ENCODE results near the gene TOE1.

Gene TOE1

GRCh38 chr1:45329445-45329844, 10.5 kb upstream of the TOE1 start:
- ChIA-PET CTCF (interaction anchor here (1.2 to 5.4 kb wide), 3 partner anchors 10 to 173 kb away, joined by 3 to 32 read pairs (median 19); partner anchors contain the start of genes MUTYH and TOE1), POLR2A (interaction anchor here (0.6 to 2.1 kb wide), 2 partner anchors 11 to 62 kb away, joined by 4 to 11 read pairs; partner anchors contain the start of genes MUTYH and TOE1)
- peak; percentile 19 for DNase-seq (ENCODE audit: extremely low spot score)
- no peak for TF ChIP-seq CTCF (IDR thresholded peaks at IDR 0.05; ENCODE audit: control extremely low read depth, extremely low read depth, low read depth, missing control alignments)

- ChIA-PET POLR2A (interaction anchor here (0.9 kb wide), 1 partner anchor 145 kb away, joined by 3 read pairs; no protein-coding TSS in a partner anchor), CTCF (interaction anchor here (0.9 to 1.5 kb wide), 2 partner anchors 12 to 26 kb away, joined by 3 to 5 read pairs; no protein-coding TSS in a partner anchor)
- DNase-seq (ENCODE audit: extremely low spot score) = no peak
- TF ChIP-seq CTCF (IDR thresholded peaks at IDR 0.05; ENCODE audit: control extremely low read depth, extremely low read depth, low read depth, missing control alignments) = no peak
These were observed 8.3 kb upstream of the TOE1 start for GRCh38 chr1:45331436-45332345.

- ChIA-PET CTCF (interaction anchor here (0.9 to 1.5 kb wide), 2 partner anchors 12 to 27 kb away, joined by 3 to 5 read pairs; no protein-coding TSS in a partner anchor), POLR2A (no interaction called here)
- no peak for DNase-seq (ENCODE audit: extremely low spot score)
- TF ChIP-seq CTCF (IDR thresholded peaks at IDR 0.05; ENCODE audit: control extremely low read depth, extremely low read depth, low read depth, missing control alignments) = no peak
These were observed 7.6 kb upstream of the TOE1 start for GRCh38 chr1:45332346-45332720.

- no peak for TF ChIP-seq CTCF (IDR thresholded peaks at IDR 0.05; ENCODE audit: control extremely low read depth, extremely low read depth, low read depth, missing control alignments)
- ChIA-PET CTCF (interaction anchor here (0.8 to 2.1 kb wide), 6 partner anchors 9 to 316 kb away, joined by 3 to 5 read pairs (median 4); no protein-coding TSS in a partner anchor), POLR2A (interaction anchor here (0.6 kb wide), 1 partner anchor 216 kb away, joined by 5 read pairs; no protein-coding TSS in a partner anchor)
- peak; percentile 8 for DNase-seq (ENCODE audit: extremely low spot score)
These were observed 5.4 kb upstream of the TOE1 start for GRCh38 chr1:45334308-45335245.

GRCh38 chr1:45335855-45336324, 4.1 kb upstream of the TOE1 start:
- TF ChIP-seq CTCF (IDR thresholded peaks at IDR 0.05; ENCODE audit: control extremely low read depth, extremely low read depth, low read depth, missing control alignments) = no peak
- DNase-seq (ENCODE audit: extremely low spot score) = no peak
- POLR2A ChIA-PET = no interaction called here
- CTCF ChIA-PET = interaction anchor here (1.8 kb wide), 1 partner anchor 12 kb away, joined by 4 read pairs; no protein-coding TSS in a partner anchor

Data from GM10248 (cell line).